Endothelial cell (in vitro differentiated cells): Measurements from ENCODE around the gene DCTPP1. TPM values are rescaled to one million over a fixed set of nuclear protein-coding genes. Genes with fewer than 3 reads are reported as not detected.

Source experiments
- DNase-seq: peaks from one replicate; pipeline ENCODE4 v3.0.0; 2021; ENCODE audit warnings: low spot score
- H3K27ac Mint-ChIP-seq: one replicate; pipeline ENCODE4 v1.8.0; 2021; ENCODE audit warnings: mixed read lengths, inconsistent platforms; ENCODE audit not compliant: unreplicated experiment
- H3K27me3 Mint-ChIP-seq: one replicate; pipeline ENCODE4 v1.8.0; 2021; ENCODE audit warnings: mild to moderate bottlenecking, moderate library complexity, mixed read lengths, inconsistent platforms; ENCODE audit not compliant: unreplicated experiment
- H3K36me3 Mint-ChIP-seq: one replicate; pipeline ENCODE4 v1.8.0; 2021; ENCODE audit warnings: mild to moderate bottlenecking, low read depth, mixed read lengths, inconsistent platforms; ENCODE audit not compliant: unreplicated experiment
- H3K4me1 Mint-ChIP-seq: one replicate; pipeline ENCODE4 v1.8.0; 2021; ENCODE audit warnings: mild to moderate bottlenecking, mixed read lengths, inconsistent platforms; ENCODE audit not compliant: unreplicated experiment
- H3K4me3 Mint-ChIP-seq: one replicate; pipeline ENCODE4 v1.8.0; 2021; ENCODE audit warnings: mild to moderate bottlenecking, mixed read lengths, inconsistent platforms; ENCODE audit not compliant: unreplicated experiment
- H3K9me3 Mint-ChIP-seq: one replicate; pipeline ENCODE4 v1.8.0; 2021; ENCODE audit warnings: mixed read lengths, inconsistent platforms; ENCODE audit not compliant: unreplicated experiment
- CTCF ChIP-seq: fragments of 200-600 bp; sonication (generic); IDR thresholded peaks from one replicate; pipeline ENCODE4 v1.5.0; 2021; ENCODE audit warnings: antibody characterized with exemption; ENCODE audit not compliant: unreplicated experiment
- total RNA-seq: library from RNA; stranded (reverse); fragmentation: NEBNext Ultra II Directional; extraction: Animal tissue kit (Norgen Biotek cat#: 25700); gene quantifications from one replicate; pipeline ENCODE4 v1.2.1, GENCODE V29; 2021; ENCODE audit not compliant: unreplicated experiment

DCTPP1 gene
- total RNA-seq, 1 donor from 2014 or later = 61.1 TPM

DNA sequence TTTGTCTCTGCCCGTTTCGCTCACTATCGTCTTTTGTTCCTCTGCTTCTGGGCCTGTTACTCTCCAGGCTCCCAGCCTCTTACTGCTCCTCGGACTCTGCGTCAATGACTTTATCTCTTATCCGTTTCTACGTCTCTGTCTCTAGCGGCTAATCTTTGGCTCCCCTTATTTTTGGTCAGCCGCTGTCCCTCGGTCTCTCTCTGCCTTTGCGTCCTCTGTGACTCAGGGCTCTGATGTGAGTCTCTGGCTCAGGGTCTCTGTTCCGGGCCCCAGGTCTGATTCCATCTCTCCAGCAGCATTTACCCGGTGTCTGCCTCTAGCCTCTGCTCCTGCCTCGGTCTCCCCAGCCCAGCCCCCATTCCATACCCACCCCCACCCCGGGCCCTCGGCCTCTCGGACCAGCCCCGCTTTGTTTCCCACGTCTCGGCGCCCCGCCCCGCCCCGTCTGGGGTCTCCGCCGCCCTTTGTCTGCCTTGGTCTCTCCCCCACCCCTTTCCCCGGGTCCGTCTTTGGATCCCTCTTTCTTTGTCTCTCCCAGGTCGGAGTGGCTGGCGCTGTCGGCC is 35.2 kb downstream of the DCTPP1 start:
- Mint-ChIP-seq H3K27me3 (peaks cover 21% of the 10 kb centered on the region), H3K4me1 (peaks cover 28% of the 10 kb centered on the region), H3K9me3 (no peaks in the 10 kb centered on the region), H3K36me3 (peaks cover 13% of the 10 kb centered on the region), H3K27ac (peak overlapping the region; percentile 99), H3K4me3 (peak overlapping the region; percentile 92)
- DNase-seq = no peak
- TF ChIP-seq CTCF = no peak

GRCh38 chr16:30383521-30383920 is 46.3 kb downstream of the DCTPP1 start:
- DNase-seq = no peak
- H3K27ac Mint-ChIP-seq = peak overlapping the region; percentile 24
- H3K4me1 Mint-ChIP-seq = peaks cover 9% of the 10 kb centered on the region
- peaks cover 4% of the 10 kb centered on the region for H3K36me3 Mint-ChIP-seq
- TF ChIP-seq CTCF = no peak
- H3K9me3 Mint-ChIP-seq = no peaks in the 10 kb centered on the region
- H3K27me3 Mint-ChIP-seq = peaks cover 3% of the 10 kb centered on the region
- no peak overlapping the region for H3K4me3 Mint-ChIP-seq

DNA sequence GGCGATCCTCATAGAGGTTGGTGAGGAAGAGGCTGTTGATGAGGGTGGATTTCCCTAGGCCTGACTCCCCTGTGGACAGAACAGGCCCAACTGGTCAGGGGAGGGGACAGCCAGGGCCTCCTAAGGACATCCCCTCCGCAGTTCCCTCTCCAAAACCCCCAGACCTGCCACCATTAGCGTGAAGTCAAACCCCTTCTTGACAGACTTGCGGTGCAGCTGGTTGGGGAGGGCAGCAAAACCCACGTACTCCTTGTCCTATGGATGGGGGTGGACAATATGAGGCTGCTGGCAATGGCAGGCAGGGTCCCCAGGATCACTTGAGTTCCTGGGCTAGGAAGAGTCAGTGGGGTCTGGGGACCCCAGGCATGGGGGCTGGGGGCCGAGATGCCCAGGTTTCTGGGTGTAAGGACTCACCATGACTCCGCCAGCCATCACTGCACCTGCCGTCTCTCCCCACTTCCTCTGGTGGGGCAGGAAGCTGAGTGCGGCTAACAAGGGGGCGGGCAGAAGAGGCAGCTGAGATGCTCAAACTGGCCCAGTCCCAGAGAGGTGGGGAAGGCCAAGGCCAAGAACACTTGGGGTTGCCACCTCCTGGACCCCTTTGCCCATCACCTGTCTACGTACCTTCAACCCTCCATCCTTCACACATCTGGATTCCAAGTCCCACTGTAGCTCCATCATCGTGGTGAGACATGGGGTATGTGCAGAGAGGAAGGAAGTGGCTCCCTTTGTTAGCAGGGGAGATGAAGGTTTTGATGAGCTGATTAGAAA is 47.5 kb downstream of the DCTPP1 start, which contains the start of gene SEPTIN1:
Gene SEPTIN1, minus strand, starts transcription at position 451 of the 771 bp plus-strand sequence. Its CDS starts 19 bp downstream, at position 432.
- peaks cover 10% of the 10 kb centered on the region for H3K4me1 Mint-ChIP-seq
- H3K36me3 Mint-ChIP-seq = peaks cover 4% of the 10 kb centered on the region
- no peak within 1 kb of the TSS for H3K4me3 Mint-ChIP-seq
- peak within 1 kb of the TSS; percentile 31 for H3K27ac Mint-ChIP-seq
- peaks cover 4% of the 10 kb centered on the region for H3K27me3 Mint-ChIP-seq
- TF ChIP-seq CTCF = no peak
- no peak for DNase-seq
- H3K9me3 Mint-ChIP-seq = no peaks in the 10 kb centered on the region

DNA sequence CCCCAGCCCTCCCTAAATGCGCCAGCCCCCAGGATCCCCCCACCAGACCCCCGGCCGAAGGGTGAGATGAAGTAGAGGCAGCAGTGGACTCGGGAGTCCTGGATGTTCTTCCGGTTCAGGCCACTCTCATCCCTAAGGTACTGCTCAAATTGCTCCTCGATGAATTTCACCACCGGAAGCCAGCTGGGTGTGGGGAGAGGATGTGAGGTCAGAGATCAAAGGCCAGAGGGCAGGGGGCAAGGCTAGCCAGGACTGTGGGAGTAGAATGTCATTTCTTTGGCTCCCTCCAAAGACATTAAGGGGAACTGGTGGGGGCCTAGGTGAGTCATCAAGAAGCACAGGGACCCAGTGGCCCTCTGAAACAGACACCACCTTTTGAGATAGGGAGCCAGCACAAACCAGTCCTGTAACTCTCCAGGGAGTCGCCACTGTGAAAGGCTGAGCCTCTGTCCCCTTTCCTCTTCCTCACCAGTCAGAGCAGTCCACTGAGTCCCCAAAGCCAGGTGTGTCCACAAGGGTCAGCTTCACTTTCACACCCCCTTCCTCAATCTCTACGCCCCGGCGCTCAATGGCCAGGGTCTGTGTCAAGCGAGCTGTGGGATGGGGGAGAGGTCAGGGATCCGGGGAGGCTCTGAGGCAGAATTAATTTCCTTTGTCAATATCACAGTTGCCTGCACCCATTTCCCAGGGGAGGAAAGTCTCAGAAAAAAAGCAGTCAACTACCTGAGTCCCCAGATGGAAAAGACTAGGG is 48.4 kb downstream of the DCTPP1 start:
- Mint-ChIP-seq H3K9me3 (no peaks in the 10 kb centered on the region), H3K27ac (no peak overlapping the region), H3K4me1 (peaks cover 14% of the 10 kb centered on the region), H3K4me3 (no peak overlapping the region), H3K36me3 (peaks cover 4% of the 10 kb centered on the region), H3K27me3 (peaks cover 6% of the 10 kb centered on the region)
- TF ChIP-seq CTCF = no peak
- DNase-seq = no peak
